HG02798 (cell line): ENCODE data around the gene DPP7.

ENCODE experiments used
- ATAC-seq: cut with Tn5 transposase; IDR thresholded peaks from one replicate; pipeline ENCODE4 v1.9.1; 2021; ENCODE audit warnings: mild to moderate bottlenecking; ENCODE audit not compliant: unreplicated experiment, poor library complexity

DPP7 gene

GRCh38 chr9:137114613-137115393 is at the start of gene DPP7:
DPP7 (minus strand) TSS chr9:137114733; CDS start chr9:137114713, 20 bp downstream.
- peak; percentile 79 for ATAC-seq

DNA sequence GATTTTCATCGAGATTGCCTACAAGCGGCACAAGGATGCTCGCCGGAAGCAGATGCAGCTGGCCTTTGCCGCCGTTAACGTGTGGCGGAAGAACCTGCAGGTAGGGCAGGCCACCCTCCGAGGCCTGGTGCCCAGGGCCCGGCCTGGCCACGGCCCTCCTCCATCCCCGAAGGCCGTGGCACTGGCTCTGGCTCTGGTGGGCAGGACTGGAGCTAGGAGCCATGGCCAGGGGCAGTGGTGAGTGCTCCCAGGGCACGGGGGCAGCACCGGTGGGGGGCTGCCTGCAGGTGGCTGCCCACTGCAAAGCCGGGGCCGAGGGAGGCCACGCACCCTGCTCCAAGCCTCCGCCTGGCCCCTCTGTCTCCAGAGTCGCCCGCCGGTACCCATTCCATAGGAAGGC is 49.3 kb upstream of the DPP7 start:
- ATAC-seq = no peak

DNA sequence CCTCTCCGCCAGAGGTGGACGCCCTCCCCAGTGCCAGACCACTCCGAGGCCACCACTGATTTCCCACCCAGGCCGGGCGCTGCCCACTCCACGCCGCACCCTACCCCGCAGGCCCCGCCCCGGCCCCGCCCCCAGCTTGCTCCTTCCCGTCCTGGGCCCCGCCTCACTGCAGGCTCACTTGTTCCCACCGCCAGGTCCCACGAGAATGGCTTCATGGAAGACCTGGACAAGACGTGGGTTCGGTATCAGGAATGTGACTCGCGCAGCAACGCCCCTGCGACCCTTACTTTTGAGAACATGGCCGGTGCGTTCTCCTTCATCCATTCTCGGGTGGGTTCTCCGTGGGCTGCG is 48.8 kb upstream of the DPP7 start:
- ATAC-seq = no peak

DNA sequence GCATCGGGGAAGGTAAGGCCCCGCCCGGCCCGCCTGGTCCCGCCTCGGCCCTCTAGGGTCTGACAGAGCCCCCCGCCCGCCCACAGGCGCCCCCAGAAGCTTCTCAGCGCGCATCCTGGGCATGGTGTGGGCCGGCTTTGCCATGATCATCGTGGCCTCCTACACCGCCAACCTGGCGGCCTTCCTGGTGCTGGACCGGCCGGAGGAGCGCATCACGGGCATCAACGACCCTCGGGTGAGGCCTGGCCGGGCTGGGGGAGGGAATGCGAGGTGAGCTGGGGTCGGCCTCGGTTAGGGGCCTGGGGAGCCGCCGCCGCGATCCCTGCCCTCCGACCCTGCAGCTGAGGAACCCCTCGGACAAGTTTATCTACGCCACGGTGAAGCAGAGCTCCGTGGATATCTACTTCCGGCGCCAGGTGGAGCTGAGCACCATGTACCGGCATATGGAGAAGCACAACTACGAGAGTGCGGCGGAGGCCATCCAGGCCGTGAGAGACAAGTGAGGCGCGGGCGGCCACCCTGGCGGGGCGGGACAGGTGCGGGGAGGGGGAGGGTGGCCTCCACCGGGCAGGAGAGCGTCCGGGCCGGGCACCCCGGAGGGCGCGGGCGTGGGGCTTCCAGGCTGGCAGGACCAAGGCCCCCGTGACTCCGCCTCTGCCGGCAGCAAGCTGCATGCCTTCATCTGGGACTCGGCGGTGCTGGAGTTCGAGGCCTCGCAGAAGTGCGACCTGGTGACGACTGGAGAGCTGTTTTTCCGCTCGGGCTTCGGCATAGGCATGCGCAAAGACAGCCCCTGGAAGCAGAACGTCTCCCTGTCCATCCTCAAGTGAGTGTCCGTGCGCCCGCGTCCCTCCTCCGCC is 48.2 kb upstream of the DPP7 start:
- no peak for ATAC-seq

DNA sequence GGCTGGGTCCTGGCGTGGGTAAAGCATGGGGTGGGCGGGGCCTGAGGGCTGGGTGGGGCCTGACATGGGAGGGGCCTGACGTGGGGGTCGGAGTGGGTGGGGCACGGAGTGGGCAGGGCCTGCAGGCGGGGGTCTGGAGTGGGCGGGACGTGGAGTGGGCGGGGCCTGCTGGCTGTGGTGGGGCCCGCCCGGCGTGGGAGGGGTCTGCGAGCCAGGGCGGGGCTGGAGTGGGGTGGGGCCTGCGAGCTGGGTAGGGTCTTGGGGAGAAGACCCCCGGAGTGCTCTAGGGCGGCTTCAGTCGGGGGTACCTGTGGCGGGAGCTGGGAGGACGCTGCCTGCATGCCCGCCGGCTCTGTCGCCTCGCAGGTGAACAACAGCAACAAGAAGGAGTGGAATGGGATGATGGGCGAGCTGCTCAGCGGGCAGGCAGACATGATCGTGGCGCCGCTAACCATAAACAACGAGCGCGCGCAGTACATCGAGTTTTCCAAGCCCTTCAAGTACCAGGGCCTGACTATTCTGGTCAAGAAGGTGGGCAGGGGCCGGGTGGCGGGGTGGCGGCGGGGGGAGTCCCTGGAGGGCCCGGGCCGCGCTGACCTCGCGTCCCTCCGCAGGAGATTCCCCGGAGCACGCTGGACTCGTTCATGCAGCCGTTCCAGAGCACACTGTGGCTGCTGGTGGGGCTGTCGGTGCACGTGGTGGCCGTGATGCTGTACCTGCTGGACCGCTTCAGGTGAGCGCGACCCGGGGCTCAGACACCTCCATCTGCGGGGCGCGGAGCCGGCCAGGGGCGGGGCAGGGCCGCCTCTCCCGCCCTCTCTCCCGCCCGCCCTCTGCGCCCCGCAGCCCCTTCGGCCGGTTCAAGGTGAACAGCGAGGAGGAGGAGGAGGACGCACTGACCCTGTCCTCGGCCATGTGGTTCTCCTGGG is 47.3 kb upstream of the DPP7 start:
- ATAC-seq = no peak

DNA sequence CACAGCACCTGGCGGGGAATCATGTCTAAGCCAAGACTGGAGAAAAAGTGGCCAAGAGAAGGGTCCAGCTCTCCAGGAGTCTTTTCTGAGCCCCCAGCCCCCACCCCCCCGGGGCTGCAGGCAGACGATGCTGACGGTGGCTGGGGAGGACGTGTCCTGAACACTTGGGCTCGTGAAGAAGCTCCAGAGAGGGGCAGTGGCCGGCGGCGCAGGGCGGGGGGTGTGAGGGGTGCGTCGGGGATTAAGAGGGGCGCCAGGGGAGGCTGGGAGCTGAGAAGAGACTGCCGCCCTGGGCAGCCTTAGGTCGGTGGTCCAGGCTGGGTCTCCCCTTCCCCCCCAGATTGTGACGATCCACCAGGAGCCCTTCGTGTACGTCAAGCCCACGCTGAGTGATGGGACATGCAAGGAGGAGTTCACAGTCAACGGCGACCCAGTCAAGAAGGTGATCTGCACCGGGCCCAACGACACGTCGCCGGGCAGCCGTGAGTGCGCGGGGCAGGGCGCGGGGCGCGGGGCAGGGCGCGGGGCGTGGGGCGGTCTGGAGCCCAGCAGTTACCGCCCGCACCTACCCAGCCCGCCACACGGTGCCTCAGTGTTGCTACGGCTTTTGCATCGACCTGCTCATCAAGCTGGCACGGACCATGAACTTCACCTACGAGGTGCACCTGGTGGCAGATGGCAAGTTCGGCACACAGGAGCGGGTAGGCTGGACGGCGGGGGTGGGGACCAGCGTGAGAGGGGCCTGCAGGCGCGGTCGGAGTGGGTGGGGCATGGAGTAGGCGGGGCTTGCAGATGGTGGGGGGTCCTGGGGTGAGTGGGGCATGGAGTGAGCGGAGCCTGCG is 46.4 kb upstream of the DPP7 start:
- no peak for ATAC-seq

DNA sequence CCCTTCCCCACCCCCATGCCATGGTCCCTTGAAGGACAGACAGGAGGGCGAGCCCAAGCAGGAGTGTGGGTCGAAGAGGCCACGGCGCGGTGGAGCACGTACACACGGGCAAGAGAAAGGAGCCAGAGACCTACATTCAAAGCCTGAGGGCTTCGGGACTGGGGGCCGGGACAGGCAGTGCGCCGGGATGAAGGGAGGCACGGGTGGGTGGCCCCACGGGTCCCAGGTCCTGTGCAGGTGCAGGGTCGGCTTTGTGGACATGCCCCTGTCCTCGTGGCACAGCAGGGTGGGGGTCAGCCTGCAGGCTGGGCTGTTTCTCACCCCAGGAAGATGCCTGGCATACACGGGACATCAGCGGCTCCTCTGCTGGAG is 45.5 kb upstream of the DPP7 start:
- ATAC-seq = no peak

- no peak for ATAC-seq
These were observed 44.8 kb upstream of the DPP7 start for GRCh38 chr9:137159105-137160053.

DNA sequence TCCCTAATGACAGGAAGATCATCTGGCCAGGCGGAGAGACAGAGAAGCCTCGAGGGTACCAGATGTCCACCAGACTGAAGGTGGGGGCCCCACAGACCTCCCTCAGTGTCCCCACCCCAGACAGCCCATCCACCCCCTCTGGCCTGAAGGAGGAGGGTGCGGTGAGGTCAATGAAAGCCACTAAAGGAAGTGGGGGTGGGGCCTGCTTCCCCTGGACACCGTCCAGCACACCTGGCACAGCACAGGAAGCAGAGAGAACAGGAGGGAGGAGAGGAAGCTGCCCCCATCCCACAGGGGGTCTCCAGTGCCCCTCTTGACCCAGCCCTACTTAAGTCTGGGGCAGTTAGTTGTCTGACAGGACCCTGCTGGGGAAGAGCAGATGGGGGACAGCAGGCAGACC is 44.1 kb upstream of the DPP7 start:
- ATAC-seq = no peak

- no peak for ATAC-seq
These were observed 43.3 kb upstream of the DPP7 start for GRCh38 chr9:137157618-137158415.

- ATAC-seq = peak; percentile 34
These were observed 42.2 kb upstream of the DPP7 start for GRCh38 chr9:137156567-137157375.

DNA sequence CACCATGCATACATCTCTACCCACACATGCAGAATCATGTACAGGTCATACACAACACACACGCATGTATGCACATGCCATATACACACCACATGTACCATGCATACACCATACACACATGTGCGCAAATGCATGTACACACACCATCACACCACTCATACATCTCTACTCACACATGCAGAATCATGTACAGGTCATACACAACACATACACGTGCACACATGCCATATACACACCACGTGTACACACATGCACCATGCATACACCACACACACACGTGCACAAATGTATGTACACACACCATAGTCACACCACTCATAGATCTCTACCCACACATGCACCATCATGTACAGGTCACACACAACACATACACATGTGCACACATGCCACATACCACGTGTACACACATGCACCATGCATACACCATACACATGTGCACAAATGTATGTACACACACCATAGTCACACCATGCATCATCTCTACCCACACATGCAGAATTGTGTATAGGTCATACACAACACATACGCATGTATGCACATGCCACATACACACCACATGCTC is 38.4 kb upstream of the DPP7 start:
- no peak for ATAC-seq

DNA sequence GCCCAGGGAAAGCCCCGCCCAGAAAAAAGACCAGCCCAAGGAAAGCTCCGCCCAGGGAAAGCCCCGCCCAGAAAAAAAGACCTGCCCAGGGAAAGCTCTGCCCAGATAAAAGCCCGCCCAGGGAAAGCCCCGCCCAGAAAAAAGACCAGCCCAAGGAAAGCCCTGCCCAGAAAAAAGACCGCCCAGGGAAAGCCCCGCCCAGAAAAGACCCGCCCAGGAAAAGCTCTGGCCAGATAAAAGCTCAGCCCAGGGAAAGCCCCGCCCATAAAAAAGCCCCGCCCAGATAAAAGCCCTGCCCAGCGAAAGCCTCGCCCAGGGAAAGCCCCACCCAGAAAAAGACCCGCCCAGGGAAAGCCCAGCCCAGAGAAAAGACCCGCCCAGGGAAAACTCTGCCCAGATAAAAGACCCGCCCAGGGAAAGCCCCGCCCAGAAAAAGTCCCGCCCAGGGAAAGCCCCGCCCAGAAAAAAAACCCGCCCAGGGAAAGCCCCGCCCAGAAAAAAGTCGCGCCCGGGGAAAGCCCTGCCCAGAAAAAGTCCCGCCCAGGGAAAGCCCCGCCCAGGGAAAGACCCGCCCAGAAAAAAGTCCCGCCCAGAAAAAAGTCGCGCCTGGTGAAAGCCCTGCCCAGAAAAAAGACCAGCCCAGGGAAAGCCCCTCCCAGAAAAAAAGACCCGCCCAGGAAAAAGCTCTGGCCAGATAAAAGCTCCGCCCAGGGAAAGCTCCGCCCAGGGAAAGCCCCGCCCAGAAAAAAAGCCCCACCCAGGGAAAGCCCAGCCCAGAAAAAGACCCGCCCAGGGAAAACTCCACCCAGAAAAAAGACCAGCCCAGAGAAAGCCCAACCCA is 36.3 kb upstream of the DPP7 start:
- ATAC-seq = peak; percentile 61

GRCh38 chr9:137149942-137150616 is 35.5 kb upstream of the DPP7 start:
- ATAC-seq = peak; percentile 19

GRCh38 chr9:137149363-137149762 is 34.8 kb upstream of the DPP7 start:
- no peak for ATAC-seq
